ENCODE data around the gene TSPAN11.

Gene TSPAN11

DNA sequence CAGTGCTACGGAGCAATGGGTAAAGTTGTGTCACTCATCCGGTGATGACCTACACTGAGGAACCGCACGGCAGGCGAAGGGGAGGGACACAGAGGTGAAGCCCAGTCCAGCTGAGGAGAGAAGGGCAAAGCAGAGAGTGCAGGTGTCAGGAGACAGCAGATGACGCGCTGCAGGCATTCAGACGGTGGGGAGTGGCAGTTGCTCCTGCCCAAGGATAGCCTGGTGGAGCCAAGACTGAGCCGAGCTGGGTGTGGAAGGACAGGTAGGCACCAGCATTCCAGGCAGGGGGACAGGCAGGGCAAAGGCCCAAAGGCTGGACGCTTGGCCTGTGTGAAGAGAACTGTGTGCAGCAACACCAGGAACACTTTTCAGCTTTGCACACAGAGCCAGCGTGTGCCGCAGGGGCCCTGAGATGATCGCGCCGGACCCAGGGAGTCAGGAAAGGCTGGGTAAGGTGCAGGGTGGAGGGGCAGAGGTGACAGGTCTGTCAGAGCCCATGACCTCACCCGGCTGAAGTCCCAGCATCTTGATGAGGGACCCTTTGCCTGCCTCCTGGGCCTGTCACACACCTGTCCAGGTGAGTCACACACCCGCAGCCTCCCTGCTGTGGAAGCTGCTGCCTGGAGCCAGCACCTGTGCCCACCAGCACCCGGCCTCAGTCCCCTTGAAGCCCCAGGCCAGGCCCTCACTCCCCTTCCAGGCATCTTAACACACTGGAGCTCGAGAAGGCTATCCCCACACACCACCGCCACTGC is 48.4 kb downstream of the TSPAN11 start:
- TF ChIP-seq POLR2AphosphoS5 (IDR thresholded peaks at IDR 0.05; ENCODE audit: low read depth, low read length) (no peak), POLR2A (IDR thresholded peaks at IDR 0.05; ENCODE audit: low read depth, low read length) (no peak), TAF1 (IDR thresholded peaks at IDR 0.05; ENCODE audit: borderline replicate concordance, low read depth, low read length) (no peak)
- FAIRE-seq (no peak), DNase-seq (ENCODE audit: insufficient read length) (no peak)

DNA sequence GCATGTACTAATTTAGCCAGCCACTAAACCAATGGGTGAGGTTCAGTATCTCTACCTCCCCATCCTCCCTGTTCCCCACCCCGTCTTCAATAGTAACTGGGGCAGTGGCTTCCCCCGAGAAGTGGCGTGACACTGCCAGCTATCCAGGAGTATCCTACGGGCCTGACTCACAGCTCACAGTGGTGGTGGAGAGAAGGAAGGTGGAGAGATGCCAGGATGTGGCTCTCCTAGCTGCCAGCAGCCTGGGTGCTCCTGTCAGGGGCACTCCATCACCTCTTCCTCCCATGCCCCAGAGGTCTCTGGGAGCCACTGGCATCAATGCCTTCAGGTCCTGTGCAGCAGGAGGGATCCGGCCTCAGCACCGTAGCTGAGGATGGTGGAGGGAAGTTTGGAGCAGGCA is 49.0 kb downstream of the TSPAN11 start:
- FAIRE-seq (no peak), DNase-seq (ENCODE audit: insufficient read length) (no peak)
- TF ChIP-seq POLR2A (IDR thresholded peaks at IDR 0.05; ENCODE audit: low read depth, low read length) (no peak), TAF1 (IDR thresholded peaks at IDR 0.05; ENCODE audit: borderline replicate concordance, low read depth, low read length) (no peak), POLR2AphosphoS5 (IDR thresholded peaks at IDR 0.05; ENCODE audit: low read depth, low read length) (no peak)

- FAIRE-seq (no peak), DNase-seq (ENCODE audit: insufficient read length) (no peak)
- no peak for TF ChIP-seq POLR2A (IDR thresholded peaks at IDR 0.05; ENCODE audit: low read depth, low read length)
- TF ChIP-seq TAF1 (IDR thresholded peaks at IDR 0.05; ENCODE audit: borderline replicate concordance, low read depth, low read length): no peak
- no peak for TF ChIP-seq POLR2AphosphoS5 (IDR thresholded peaks at IDR 0.05; ENCODE audit: low read depth, low read length)
Observed at GRCh38 chr12:30976206-30976605, 49.7 kb downstream of the TSPAN11 start.

DNA sequence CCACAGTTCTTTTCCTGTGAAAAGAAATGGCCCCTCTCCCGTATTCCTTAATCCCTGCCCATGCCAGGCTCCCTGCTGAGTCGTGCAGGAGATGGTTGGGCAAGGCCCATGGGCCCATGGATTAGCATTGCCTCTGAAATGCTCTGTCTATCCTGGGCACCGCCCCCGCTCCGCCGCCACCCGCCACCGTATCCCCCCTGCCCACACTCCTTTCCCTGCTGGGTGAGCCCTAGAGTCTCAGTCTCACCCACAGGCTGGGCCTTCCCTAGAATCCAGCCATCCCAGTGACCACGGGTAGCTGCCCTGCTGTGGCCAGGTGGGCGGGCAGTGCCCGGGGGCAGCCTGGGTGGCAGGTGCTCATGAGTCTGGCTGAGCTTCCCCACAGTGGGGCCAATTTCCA is 50.6 kb downstream of the TSPAN11 start:
- DNase-seq (ENCODE audit: insufficient read length): no peak
- no peak for TF ChIP-seq POLR2AphosphoS5 (IDR thresholded peaks at IDR 0.05; ENCODE audit: low read depth, low read length)
- TF ChIP-seq POLR2A (IDR thresholded peaks at IDR 0.05; ENCODE audit: low read depth, low read length): no peak
- no peak for TF ChIP-seq TAF1 (IDR thresholded peaks at IDR 0.05; ENCODE audit: borderline replicate concordance, low read depth, low read length)
- no peak for FAIRE-seq

DNA sequence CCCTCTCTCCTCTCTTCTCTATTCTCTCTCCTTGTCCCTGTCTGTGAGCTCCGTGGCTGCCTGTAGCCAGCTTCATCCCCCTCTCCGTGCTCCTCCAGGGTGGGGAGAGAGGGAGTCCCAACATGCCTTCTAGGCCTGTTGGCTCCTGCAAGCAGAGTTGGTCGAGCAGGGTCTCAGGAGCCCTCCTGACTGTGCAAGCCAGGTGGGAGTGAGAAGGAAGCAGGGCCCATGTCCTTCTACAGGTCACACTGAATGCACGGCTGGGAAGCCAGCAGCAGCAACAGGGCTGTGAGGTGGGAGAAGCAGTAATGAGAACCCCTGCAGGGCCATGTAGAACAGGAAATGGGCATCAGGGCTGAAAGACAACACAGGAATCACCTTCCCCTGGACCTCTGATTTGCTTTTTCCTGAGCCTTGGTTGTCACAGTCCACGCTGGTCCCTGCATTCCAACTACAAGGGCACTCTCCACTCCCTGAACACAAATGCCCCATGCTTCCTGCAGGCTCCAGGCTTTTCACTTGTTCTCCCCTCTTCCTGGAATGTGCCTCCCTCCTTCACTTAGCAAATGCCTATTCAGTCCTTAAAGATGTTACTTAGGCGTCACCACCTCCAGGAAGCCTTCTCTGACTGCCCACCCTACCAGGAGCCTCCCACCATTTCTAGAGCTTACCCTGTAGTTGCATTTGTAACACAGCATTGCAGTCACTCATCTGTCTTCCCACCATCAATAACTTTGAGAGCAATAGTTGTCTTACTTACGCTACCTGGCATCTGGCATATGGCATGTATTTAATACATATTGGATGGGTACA is 51.2 kb downstream of the TSPAN11 start:
- no peak for FAIRE-seq
- TF ChIP-seq TAF1 (IDR thresholded peaks at IDR 0.05; ENCODE audit: borderline replicate concordance, low read depth, low read length) (no peak), POLR2AphosphoS5 (IDR thresholded peaks at IDR 0.05; ENCODE audit: low read depth, low read length) (no peak), POLR2A (IDR thresholded peaks at IDR 0.05; ENCODE audit: low read depth, low read length) (no peak)

DNA sequence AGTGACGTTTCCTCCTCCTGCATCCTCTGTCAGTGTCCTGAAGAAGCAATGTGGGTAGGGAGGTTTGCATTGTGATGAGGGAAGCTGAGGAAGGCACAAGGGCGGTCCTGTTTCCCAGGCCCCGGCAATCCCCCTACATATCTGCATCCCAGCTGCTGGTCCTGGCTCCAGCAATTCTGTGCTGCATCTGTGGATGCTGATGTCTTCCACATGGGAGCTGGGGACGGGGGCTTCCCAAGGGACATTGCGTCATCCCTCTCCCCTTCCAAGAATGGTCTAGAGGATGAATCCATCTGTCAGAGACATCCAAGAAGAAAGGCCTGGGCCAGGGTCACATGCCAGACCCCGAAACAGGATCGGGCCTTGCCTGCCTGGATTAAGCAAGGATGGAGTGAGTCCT is 52.1 kb downstream of the TSPAN11 start:
- DNase-seq (ENCODE audit: insufficient read length): no peak
- TF ChIP-seq TAF1 (IDR thresholded peaks at IDR 0.05; ENCODE audit: borderline replicate concordance, low read depth, low read length) (no peak), POLR2AphosphoS5 (IDR thresholded peaks at IDR 0.05; ENCODE audit: low read depth, low read length) (no peak), POLR2A (IDR thresholded peaks at IDR 0.05; ENCODE audit: low read depth, low read length) (no peak)
- no peak for FAIRE-seq

More for the DNA sequence above, 51.2 kb downstream of the TSPAN11 start:
- no peak for DNase-seq (ENCODE audit: insufficient read length)

GRCh38 chr12:30979371-30980259 is 53.1 kb downstream of the TSPAN11 start:
- DNase-seq (ENCODE audit: insufficient read length) (no peak), FAIRE-seq (no peak)
- TF ChIP-seq POLR2A (IDR thresholded peaks at IDR 0.05; ENCODE audit: low read depth, low read length) (no peak), POLR2AphosphoS5 (IDR thresholded peaks at IDR 0.05; ENCODE audit: low read depth, low read length) (no peak), TAF1 (IDR thresholded peaks at IDR 0.05; ENCODE audit: borderline replicate concordance, low read depth, low read length) (no peak)

- no peak for DNase-seq (ENCODE audit: insufficient read length)
- no peak for FAIRE-seq
- TF ChIP-seq TAF1 (IDR thresholded peaks at IDR 0.05; ENCODE audit: borderline replicate concordance, low read depth, low read length) (no peak), POLR2AphosphoS5 (IDR thresholded peaks at IDR 0.05; ENCODE audit: low read depth, low read length) (no peak), POLR2A (IDR thresholded peaks at IDR 0.05; ENCODE audit: low read depth, low read length) (no peak)
Observed at GRCh38 chr12:30980955-30981662, 54.6 kb downstream of the TSPAN11 start.

DNA sequence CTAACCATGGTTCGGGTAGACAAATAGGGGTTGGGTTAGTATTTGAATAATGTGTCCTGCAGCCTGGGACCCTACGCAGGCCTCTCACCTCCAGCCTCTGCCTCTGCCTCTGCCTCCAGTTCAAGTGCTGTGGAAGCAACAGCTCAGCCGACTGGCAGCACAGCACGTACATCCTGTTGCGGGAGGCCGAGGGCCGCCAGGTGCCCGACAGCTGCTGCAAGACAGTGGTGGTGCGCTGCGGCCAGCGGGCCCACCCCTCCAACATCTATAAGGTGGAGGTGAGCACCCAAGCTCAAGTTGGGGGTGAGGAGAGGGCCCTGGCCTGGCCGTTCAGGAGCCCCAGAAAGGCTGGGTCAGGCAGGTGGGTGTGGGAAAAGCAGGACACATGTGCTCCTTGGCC is 55.9 kb downstream of the TSPAN11 start:
- no peak for FAIRE-seq
- DNase-seq (ENCODE audit: insufficient read length): no peak
- TF ChIP-seq POLR2AphosphoS5 (IDR thresholded peaks at IDR 0.05; ENCODE audit: low read depth, low read length) (no peak), POLR2A (IDR thresholded peaks at IDR 0.05; ENCODE audit: low read depth, low read length) (no peak), TAF1 (IDR thresholded peaks at IDR 0.05; ENCODE audit: borderline replicate concordance, low read depth, low read length) (no peak)

DNA sequence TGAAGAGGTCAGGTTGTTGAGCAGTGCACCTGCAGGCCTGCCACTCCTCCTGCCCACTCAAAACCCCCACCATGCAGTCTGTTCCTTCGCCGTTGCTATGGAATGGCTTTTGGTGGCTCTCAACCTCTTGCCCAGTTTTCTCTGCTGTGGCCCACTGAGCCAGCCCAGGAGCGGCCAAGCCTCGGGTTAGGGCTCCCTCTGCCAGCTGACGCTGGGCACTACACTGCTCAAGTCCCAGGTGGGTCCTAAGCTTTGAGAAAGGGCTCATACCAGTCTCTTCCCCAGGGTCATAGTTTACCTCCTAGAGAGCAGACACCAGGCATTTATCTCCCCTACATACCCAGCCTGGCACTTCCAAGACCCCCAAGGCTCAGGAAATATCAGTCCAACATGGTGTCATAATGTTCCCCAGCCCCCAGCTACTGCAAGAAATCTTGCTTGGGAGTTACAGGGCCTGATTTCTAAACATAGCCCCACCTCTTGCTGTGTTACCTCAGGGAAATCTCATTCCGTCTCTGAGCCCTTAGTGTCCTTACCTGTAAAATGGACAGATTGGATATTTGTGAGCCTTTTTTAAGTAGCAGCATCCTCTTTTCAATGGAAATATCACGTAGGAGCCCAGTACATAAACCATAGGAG is 59.4 kb downstream of the TSPAN11 start:
- FAIRE-seq: no peak
- DNase-seq (ENCODE audit: insufficient read length): peak; percentile 61
- TF ChIP-seq POLR2A (IDR thresholded peaks at IDR 0.05; ENCODE audit: low read depth, low read length) (no peak), TAF1 (IDR thresholded peaks at IDR 0.05; ENCODE audit: borderline replicate concordance, low read depth, low read length) (no peak), POLR2AphosphoS5 (IDR thresholded peaks at IDR 0.05; ENCODE audit: low read depth, low read length) (no peak)
